Activated naive CD4-positive, alpha-beta T cell treated with Interleukin-2 at 50 U/mL for 16 hours (primary cell): ENCODE measurements around the gene KRT14.
"Not testable (repeated sequence)": the region's sequence is repeated elsewhere in the genome, so short reads cannot be mapped to it uniquely, and the experiment has no call there.

ENCODE experiments used
- DNase-seq: peaks from one replicate; pipeline ENCODE4 v3.0.0-alpha.2; 2020

The KRT14 gene

DNA sequence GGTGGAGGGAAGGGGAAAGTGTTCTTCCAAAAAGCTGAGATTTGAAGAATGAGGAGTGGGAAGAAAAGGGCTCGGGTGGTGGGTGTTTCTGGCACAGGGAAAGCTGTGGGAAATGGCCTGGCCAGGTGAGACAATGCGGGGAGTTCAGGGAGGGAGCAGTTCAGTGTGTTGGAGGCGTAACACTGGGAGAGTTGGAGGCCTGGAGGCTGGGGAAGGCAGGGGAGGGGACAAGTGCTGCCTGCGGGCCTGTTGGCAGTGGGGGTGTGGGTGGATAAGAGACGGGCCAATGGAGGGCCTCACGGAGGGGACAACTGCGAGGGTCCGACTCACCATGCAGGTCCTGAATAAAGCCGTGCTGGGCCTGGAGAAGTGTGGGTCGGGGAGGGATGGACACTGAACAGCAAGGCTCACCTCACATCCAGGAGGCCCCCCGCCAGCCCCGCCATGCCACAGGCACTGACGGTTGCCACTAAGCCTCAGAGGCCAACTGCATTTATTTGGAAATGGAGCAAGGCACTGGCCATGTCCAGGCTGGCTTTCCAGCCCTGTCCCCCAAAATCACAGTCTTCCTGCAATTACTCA lies 40.8 kb downstream of the KRT14 start:
- no peak for DNase-seq

DNA sequence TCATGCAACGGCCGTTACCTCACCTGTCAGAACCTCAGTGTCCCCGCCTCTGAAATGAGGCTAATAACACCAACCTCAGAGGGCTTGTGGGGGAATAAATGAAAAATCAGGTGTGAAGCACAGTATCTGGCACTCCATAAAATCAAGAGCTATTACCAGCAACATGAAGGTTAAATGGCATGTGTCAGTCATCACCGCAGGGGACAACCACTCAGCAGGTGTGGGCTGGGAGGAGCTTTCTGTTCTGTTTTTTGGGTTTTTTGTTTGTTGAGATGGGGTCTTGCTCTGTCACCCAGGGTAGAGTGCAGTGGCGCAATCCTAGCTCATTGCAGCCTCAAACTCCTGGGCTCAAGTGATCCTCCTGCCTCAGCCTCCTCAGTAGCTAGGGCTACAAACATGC lies 41.8 kb downstream of the KRT14 start:
- no peak for DNase-seq

DNA sequence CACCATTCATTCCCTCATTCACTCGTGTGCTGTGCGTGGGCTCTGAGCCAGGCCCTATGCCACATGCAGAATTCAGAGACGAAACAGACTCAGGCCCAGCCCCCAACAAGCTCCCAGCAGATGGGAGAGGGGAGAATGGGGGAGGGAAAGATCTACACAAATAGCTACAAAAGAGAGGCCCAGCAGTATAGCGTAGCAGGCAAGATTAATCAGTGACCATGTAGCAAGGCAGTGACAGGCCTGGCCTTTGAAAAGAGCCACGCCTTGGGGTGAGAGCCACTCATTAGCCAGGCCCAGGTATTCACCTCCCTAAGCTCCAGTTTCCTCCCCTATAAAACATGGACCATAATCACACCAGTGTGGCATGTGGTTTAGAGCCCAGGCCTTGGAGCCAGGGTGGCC lies 42.2 kb downstream of the KRT14 start:
- DNase-seq, result no peak

DNA sequence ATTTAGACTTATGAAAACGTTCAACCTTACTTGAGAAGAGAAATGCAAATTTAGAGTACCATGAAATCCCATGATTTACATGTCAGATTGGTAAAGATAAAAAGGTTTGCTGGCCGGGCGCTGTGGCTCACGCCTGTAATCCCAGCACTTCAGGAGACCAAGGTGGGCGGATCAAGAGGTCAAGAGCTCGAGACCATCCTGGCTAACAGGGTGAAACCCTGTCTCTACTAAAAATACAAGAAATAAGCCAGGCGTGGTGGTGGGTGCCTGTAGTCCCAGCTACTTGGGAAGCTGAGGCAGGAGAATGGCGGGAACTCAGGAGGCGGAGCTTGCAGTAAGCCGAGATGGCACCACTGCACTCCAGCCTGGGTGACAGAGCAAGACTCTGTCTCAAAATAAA lies 43.9 kb downstream of the KRT14 start:
- DNase-seq, result not testable (repeated sequence)

DNA sequence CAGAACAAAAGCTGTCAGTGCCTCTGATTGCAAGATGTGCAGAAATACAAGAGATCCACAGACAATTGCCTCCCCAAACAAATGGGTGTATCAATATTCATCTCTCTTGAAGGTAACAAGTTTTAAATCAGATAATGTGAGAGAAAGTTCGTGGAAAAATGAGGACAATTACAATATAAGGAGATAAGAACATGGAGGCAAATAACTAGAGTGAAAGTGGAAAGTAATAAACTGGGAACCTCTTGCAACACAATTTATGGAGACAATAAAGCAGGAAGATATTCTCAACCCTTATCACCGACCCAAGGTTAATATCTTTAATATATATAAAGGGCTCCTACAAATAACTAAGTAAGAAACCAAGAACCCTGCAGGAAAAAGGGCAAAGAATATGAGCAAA lies 44.3 kb downstream of the KRT14 start:
- DNase-seq, result no peak

DNA sequence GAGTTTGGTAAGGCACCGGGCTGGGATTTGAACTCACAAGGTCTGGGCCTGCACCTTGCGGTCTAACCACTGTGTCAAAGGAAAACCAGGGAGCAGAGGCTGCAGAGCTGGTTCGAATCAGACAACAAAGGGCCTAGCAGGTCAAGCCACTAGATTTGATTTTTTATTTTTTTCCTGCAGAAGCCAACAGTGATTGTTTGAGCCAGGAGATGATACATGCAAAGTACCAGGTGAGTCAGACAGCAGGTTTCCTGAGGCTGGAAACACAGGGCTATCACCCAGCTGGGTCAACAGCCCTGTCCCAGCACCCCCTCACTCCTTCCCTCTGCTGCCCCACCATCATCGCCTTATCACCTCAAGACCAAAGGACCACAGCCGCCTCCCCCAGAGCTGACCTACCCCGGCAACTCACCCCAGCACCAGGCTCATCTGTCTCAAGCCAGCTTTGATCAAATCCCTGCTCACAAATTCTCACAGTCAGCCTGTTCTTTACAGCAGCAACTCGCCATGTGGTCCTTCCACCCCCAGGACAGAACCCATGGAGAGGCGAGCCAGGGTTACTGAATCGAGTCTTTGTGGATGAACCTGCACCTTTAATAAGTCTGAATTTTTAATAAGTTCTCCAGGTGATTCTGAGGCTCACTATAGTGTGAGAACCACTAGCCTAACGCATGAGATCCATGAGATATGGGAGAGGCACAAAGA lies 45.6 kb downstream of the KRT14 start:
- no peak for DNase-seq

DNA sequence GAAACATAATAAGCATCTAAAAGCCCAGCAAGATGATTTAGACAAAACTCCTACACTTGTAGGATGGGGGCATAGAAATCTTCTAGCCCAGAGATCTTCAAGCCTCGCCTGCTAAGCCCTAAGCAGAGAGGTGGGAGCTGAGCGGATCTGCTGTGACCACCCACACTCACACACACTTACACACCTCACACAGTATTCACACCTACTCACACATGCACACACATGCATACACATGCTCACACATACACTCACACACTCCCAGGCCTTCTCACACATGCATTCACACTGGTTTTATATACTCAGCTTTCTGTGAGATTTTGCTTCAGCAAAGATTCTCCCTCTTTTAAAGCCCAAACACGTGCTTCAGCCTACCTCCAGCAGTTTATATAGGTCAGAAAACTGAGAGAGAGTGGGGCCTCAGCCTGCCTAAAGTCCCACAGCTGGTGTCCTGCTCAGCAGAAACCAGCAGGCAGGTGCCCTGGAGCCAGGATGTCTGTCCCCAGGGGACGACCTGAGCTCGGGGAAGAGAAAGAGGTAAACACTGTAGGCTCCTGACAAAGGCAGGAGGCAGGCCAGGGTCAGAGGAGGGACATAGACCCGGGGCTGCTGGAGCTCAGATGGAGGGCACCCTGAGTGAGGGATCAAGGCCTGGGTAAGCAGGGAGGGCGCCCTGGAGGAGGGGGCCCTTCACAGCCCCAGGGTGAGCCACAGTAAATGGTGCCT lies 46.6 kb downstream of the KRT14 start:
- no peak for DNase-seq

DNA sequence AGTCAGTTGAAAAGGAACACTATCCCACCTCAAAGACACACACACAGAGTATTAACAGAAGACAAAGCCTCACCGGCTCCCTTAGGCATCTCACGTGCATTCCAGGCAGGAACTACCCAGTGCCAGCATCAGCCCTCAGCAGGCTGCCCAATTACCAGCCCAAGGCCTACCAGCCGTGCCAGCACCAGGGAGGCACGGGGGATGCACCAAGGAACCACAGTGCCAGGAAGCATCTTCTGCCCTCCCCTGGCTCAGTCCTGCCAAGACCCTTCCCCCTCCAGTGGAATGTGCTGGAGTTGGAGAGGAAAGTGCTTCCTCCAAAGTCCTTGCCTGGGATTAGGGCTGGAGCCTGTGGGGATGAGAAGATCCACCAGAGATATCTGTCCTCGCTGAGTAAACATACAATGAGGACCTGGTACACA lies 47.6 kb downstream of the KRT14 start:
- no peak for DNase-seq

DNA sequence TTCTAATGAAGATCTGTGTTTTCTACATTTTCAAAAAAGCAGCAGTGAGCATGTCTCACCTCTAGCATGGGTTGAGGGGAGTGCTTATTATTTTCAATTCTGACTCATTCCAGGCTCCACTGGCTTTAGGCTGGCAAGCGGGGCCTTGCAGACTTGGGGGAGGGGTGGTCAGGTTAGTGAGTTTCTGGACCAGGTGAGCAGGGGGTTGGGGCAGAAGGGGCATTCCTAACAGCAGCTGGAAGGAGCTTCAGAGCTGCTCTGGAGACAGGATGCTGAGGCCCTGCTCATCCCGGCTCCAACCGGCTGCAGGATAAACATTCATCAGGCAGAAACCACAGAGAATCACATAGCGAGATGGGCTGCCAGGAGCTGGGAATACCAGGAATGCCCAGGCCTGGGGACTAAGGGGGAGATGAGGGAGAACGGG lies 48.1 kb downstream of the KRT14 start:
- DNase-seq, result no peak

DNA sequence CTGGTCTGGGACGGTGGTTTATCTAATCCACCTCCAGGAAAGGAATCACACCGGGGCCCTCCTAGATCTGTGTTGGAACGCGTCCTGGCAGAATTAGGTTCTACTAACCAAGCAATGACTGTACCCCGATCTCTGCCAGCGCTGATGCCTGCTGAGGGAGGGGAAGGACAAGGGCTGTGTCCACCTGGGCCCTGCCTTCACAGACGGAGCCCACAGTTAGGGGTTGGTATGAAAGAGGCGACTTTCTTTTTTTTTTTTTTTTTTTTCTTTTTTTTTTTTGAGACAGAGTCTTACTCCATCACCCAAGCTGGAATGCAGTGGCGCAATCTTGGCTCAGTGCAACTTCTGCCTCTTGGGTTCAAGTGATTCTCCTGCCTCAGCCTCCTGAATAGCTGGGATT lies 48.7 kb downstream of the KRT14 start:
- no peak for DNase-seq

DNA sequence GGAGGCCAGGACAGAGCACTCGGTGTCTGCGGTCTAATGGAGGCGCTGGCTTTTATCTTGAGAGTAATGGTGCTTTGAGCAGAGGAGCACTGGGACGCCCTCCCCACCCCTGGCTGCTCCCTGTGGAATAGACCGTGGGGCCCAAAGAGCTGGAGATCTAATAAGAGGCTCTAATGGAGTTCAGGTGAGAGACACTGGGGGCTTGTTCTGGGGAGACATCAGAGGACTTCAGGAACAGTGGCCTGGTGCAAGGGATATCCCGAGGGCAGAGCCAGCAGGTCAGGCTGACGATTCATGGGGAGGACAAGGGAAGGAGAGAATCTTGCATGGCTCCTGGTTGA lies 49.1 kb downstream of the KRT14 start:
- no peak for DNase-seq

DNA sequence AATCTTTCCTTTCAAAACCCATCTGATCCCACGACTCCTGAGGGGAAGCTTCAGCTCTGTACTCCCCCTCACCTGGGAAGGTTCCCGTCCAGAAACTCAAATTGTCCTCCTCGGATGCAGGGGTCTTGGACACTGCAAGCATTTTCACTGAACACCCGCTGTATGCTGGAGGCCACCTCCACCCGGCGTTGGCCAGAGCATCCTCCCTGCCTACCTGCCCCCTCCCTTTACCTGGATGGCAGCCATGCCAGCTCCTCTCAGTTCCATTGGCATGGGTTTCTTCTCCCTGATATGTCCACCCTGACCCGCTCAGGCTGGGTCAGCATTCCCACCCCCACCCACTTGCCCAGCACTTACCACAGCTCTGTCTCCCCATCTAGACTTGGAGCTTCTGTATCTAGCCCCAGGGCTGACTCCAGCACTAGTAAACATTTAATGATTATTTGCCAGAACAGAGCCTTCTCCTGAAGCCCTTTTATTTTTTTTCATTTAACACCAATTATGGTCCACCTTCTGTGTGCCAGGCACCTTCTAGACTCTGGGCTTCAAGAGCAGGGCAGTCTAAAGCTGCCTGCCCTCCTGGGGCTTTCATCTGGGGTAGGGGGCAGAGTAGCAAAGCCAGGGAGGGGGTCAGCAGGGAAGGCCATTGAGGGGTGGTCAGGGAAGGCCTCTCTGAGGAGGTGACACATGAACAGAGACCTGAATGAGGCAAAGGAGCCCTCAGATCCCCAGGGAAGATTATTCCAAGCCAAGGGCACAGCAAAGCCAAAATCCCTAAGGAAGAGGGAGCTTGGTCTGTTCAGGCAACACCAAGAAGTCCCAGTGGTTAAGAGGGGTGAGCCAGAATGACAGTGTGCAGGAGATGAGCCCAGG lies 49.7 kb downstream of the KRT14 start:
- DNase-seq, result no peak

DNA sequence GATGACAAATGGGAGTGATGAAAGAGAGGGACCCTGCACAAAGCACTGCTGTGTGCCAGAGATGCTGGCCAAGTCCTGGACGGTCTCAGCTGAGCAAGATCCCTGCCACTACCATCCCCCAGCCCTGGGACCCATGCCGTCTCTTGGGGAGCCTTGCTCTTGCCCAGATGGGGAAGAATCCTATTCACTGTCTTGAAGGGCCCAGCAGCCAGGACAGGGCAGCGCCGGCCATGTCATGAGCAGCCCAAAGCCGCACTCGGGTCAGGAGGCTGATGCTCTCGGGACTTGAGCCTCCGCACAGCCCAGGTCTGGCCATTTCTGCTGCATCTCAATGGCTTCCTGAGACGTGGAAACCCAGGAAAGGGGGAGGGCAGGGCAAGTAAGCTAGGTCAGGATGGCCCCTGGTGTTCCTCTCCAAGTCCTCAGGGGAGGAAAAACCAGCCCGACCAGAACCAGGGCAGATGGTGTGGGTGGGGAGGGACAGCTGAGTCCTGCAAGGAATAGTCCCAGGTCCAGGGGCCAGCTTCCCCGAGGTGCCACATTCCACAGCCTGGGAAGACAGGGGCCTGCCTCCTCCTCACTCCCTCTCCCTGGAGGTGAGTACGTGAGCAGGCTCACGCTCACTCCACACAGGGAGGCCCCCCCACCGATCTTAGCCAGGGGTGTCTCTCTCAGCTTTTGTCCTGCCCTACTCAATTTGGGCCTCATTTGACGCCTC lies 50.8 kb downstream of the KRT14 start:
- DNase-seq, result no peak

DNA sequence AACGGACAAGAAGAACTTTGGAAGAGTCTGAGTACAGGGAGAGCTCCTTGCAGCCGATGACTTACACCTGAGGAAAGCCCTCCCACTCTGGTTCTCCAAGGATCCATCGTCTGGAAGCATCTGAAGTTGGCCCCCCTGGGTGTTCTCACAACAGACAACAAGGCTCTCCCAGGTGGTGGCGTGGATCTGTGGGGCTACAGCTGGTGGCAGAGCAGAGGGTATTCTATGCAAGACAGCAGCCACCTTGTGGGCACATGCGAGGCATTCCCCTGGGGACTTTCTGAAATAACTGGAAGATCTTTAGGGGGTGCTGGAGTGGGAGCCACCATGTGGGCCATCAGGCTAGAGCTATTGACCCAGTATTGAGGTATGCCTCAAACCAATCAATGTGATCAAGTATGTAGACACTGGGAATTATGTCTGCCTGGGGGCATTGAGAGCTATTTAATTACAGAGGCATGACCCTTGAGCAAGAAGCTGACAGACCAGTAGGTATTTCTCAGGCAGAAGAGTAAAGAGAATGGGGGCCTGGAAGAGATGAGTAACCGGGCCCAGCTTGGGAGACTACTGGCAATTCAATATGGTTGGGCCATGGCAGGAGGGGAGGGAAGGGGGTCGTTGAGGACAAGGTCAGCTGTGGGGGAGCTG lies 51.7 kb downstream of the KRT14 start:
- DNase-seq, result no peak

DNA sequence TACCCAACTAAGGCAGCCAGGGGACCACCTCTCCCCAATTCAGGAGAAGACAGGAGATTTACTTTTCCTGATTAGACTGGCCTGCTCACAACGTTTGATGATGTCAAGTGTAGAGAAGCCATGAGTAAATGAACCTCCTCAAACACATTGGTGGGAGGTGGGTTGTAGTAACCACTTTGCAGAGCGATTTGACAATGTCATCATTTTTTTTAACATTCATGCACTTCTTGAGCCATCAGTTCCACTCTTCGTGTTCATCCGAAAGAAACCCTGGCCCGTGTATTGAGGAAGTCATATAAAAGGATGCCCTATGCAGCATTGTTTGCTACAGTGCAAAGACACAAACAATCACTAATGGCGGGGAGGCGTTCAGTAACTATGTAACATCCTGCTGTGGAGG lies 53.1 kb downstream of the KRT14 start:
- DNase-seq, result no peak

DNA sequence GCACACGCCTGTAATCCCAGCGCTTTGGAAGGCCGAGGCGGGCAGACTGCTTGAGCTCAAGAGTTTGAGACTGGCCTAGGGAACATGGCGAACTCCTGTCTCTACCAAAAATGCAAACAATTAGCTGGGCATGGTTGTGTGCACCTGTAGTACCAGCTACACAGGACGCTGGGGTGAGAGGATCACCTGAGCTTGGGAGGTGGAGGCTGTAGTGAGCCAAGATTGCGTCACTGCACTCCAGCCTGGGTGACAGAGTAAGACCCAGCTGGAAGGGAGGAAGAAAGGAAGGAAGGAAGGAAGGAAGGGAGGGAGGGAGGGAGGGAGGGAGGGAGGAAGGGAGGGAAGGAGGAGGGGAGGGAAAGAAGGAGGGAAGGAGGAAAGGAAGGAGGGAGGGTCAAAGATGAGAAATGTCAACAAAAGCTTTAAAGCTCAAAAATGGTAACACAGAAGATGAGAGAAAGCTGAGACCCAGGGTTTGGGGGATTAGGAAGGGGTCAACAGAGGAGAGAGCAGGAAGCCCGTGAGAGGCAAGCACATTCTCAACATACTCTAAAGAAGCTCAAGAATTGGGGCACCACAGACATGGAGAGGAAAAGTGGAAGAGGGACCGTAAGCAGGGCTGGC lies 53.6 kb downstream of the KRT14 start:
- no peak for DNase-seq
